ENCODE results near the gene FAM131A. TPM values are rescaled to one million over a fixed set of nuclear protein-coding genes. Genes with fewer than 3 reads are reported as not detected.

The FAM131A gene
- total and polyA plus RNA-seq, 4 donors, result 0.81 to 5.7 (median 2.7) TPM

DNA sequence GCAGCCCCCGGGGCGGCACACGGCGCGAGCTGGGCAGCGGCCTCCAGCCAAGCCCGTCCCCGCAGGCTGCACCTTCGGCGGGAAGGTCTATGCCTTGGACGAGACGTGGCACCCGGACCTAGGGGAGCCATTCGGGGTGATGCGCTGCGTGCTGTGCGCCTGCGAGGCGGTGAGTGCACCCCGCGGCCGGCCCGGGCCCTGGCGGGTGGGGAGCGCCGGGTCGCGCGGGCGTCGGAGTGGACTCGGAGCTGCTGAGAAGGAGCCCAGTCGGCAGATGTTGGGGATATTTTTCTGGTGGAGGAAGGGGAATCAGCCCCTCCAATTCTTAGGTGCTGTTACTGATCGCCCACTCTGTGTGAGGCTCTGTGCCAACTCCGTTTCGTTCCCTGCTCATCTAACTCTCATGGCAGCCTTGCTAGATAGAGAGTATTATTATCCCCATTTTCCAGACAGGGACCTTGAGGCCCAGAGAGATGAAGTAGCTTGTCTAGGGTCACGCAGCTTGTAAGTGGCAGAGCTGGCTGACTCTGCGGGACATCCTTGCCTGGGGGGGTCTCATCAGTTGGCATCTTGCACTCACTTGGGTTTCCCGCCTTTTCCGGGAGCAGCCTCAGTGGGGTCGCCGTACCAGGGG, 43.3 kb downstream of the FAM131A start:
- Histone ChIP-seq H3K4me3 (ENCODE audit: low read depth in 1 of 3, low read length in 3 of 3) (peak overlapping the region in 2 of 3 donors; percentile 58 to 81), H3K4me1 (ENCODE audit: control insufficient read depth in 4 of 4, insufficient read depth in 4 of 4, low read length in 3 of 4) (peaks cover 3 to 27% (median 11%) of the 10 kb centered on the region in 4 donors), H3K9me3 (ENCODE audit: control insufficient read depth in 4 of 4, low read length in 3 of 4) (no peaks in the 10 kb centered on the region), H3K27me3 (ENCODE audit: control insufficient read depth in 4 of 4, insufficient read depth in 4 of 4, low read length in 3 of 4) (no peaks in the 10 kb centered on the region), H3K27ac (ENCODE audit: low read depth in 1 of 2, low read length in 2 of 2) (peak overlapping the region in 1 of 2 donors; percentile 23), H3K9ac (ENCODE audit: low read depth in 1 of 2, low read length in 2 of 2) (no peak overlapping the region), H3K36me3 (ENCODE audit: control insufficient read depth in 4 of 4, insufficient read depth in 3 of 4, low read depth in 1 of 4, low read length in 3 of 4) (peaks cover 6 to 18% (median 8%) of the 10 kb centered on the region in 4 donors)
- DNase-seq (ENCODE audit: low spot score), result no peak
- 9% methylated on average over 42 of the region's 42 CpGs for WGBS
- TF ChIP-seq, protein P1, sequence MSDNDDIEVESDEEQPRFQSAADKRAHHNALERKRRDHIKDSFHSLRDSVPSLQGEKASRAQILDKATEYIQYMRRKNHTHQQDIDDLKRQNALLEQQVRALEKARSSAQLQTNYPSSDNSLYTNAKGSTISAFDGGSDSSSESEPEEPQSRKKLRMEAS (IDR thresholded peaks at IDR 0.05), result no peak

- H3K4me3 ChIP-seq (ENCODE audit: low read depth in 1 of 3, low read length in 3 of 3), result peak overlapping the region in 1 of 3 donors; percentile 81
- WGBS, result 61% methylated on average over 55 of the region's 55 CpGs
- peak overlapping the region; percentile 23 to 26 for H3K27ac ChIP-seq (ENCODE audit: low read depth in 1 of 2, low read length in 2 of 2)
- no peak for DNase-seq (ENCODE audit: low spot score)
- H3K4me1 ChIP-seq (ENCODE audit: control insufficient read depth in 4 of 4, insufficient read depth in 4 of 4, low read length in 3 of 4), result peaks cover 3 to 26% (median 11%) of the 10 kb centered on the region in 4 donors
- TF ChIP-seq, protein P2, sequence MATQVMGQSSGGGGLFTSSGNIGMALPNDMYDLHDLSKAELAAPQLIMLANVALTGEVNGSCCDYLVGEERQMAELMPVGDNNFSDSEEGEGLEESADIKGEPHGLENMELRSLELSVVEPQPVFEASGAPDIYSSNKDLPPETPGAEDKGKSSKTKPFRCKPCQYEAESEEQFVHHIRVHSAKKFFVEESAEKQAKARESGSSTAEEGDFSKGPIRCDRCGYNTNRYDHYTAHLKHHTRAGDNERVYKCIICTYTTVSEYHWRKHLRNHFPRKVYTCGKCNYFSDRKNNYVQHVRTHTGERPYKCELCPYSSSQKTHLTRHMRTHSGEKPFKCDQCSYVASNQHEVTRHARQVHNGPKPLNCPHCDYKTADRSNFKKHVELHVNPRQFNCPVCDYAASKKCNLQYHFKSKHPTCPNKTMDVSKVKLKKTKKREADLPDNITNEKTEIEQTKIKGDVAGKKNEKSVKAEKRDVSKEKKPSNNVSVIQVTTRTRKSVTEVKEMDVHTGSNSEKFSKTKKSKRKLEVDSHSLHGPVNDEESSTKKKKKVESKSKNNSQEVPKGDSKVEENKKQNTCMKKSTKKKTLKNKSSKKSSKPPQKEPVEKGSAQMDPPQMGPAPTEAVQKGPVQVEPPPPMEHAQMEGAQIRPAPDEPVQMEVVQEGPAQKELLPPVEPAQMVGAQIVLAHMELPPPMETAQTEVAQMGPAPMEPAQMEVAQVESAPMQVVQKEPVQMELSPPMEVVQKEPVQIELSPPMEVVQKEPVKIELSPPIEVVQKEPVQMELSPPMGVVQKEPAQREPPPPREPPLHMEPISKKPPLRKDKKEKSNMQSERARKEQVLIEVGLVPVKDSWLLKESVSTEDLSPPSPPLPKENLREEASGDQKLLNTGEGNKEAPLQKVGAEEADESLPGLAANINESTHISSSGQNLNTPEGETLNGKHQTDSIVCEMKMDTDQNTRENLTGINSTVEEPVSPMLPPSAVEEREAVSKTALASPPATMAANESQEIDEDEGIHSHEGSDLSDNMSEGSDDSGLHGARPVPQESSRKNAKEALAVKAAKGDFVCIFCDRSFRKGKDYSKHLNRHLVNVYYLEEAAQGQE (IDR thresholded peaks at IDR 0.05), result no peak
- TF ChIP-seq YY1 (IDR thresholded peaks at IDR 0.05) (no peak), HNF4G (IDR thresholded peaks at IDR 0.05) (no peak), GABPA (IDR thresholded peaks at IDR 0.05 in 1 of 2, conservative IDR thresholded peaks at IDR 0.05 in 1 of 2) (no peak), RAD21 (IDR thresholded peaks at IDR 0.05) (no peak), FOXA2 (IDR thresholded peaks at IDR 0.05) (no peak), NR2F2 (IDR thresholded peaks at IDR 0.05) (peak; percentile 39), RXRA (IDR thresholded peaks at IDR 0.05) (peak; percentile 14 to 22), FOXA1 (IDR thresholded peaks at IDR 0.05) (no peak), JUND (IDR thresholded peaks at IDR 0.05) (no peak), TAF1 (conservative IDR thresholded peaks at IDR 0.05) (no peak), SP1 (IDR thresholded peaks at IDR 0.05) (no peak), CTCF (IDR thresholded peaks at IDR 0.05; ENCODE audit: low read depth, low read length, missing input control) (no peak), HNF4A (conservative IDR thresholded peaks at IDR 0.05) (no peak)
- TF ChIP-seq, protein P1 (IDR thresholded peaks at IDR 0.05), result no peak
- TF ChIP-seq, protein P3, sequence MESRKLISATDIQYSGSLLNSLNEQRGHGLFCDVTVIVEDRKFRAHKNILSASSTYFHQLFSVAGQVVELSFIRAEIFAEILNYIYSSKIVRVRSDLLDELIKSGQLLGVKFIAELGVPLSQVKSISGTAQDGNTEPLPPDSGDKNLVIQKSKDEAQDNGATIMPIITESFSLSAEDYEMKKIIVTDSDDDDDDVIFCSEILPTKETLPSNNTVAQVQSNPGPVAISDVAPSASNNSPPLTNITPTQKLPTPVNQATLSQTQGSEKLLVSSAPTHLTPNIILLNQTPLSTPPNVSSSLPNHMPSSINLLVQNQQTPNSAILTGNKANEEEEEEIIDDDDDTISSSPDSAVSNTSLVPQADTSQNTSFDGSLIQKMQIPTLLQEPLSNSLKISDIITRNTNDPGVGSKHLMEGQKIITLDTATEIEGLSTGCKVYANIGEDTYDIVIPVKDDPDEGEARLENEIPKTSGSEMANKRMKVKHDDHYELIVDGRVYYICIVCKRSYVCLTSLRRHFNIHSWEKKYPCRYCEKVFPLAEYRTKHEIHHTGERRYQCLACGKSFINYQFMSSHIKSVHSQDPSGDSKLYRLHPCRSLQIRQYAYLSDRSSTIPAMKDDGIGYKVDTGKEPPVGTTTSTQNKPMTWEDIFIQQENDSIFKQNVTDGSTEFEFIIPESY (IDR thresholded peaks at IDR 0.05), result no peak
- TF ChIP-seq, protein P4, sequence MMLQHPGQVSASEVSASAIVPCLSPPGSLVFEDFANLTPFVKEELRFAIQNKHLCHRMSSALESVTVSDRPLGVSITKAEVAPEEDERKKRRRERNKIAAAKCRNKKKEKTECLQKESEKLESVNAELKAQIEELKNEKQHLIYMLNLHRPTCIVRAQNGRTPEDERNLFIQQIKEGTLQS (IDR thresholded peaks at IDR 0.05), result no peak
- H3K9me3 ChIP-seq (ENCODE audit: control insufficient read depth in 4 of 4, low read length in 3 of 4), result no peaks in the 10 kb centered on the region
- H3K27me3 ChIP-seq (ENCODE audit: control insufficient read depth in 4 of 4, insufficient read depth in 4 of 4, low read length in 3 of 4), result no peaks in the 10 kb centered on the region
- H3K36me3 ChIP-seq (ENCODE audit: control insufficient read depth in 4 of 4, insufficient read depth in 3 of 4, low read depth in 1 of 4, low read length in 3 of 4), result peaks cover 4 to 26% (median 11%) of the 10 kb centered on the region in 4 donors
- no peak overlapping the region for H3K9ac ChIP-seq (ENCODE audit: low read depth in 1 of 2, low read length in 2 of 2)
Observed at GRCh38 chr3:184381261-184382224, 44.1 kb downstream of the FAM131A start.
